DND-41 (cell line): ENCODE measurements around the gene ITSN2.

Experiments
- EZH2 ChIP-seq: IDR thresholded peaks from 3 replicates; pipeline ENCODE4 v1.6.1; 2012; ENCODE audit warnings: borderline replicate concordance, low read depth, mild to moderate bottlenecking, moderate library complexity, low read length, inconsistent platforms; ENCODE audit not compliant: severe bottlenecking
- TF ChIP-seq, protein P1 (sequence below): IDR thresholded peaks from 2 replicates; pipeline ENCODE4 v1.5.1; 2012; ENCODE audit warnings: borderline replicate concordance, low read length, moderate library complexity, mild to moderate bottlenecking; ENCODE audit not compliant: poor library complexity, severe bottlenecking; ENCODE audit errors: extremely low read depth

GRCh38 chr2:24214880-24215279 is 145.5 kb downstream of the ITSN2 start:
- TF ChIP-seq EZH2: no peak
- TF ChIP-seq, protein P1, sequence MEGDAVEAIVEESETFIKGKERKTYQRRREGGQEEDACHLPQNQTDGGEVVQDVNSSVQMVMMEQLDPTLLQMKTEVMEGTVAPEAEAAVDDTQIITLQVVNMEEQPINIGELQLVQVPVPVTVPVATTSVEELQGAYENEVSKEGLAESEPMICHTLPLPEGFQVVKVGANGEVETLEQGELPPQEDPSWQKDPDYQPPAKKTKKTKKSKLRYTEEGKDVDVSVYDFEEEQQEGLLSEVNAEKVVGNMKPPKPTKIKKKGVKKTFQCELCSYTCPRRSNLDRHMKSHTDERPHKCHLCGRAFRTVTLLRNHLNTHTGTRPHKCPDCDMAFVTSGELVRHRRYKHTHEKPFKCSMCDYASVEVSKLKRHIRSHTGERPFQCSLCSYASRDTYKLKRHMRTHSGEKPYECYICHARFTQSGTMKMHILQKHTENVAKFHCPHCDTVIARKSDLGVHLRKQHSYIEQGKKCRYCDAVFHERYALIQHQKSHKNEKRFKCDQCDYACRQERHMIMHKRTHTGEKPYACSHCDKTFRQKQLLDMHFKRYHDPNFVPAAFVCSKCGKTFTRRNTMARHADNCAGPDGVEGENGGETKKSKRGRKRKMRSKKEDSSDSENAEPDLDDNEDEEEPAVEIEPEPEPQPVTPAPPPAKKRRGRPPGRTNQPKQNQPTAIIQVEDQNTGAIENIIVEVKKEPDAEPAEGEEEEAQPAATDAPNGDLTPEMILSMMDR: no peak
